Gastroesophageal sphincter (tissue), 4 donors: ENCODE results near the gene PIP5K1C. TPM values are rescaled to one million over a fixed set of nuclear protein-coding genes. Genes with fewer than 3 reads are reported as not detected.

ENCODE experiments used
- ATAC-seq: fragments of 150-250 bp; one replicate; pipeline ENCODE4 v1.9.1; 2016; ENCODE audit warnings: mild to moderate bottlenecking, moderate library complexity
- H3K27ac ChIP-seq, 4 donors: fragments of 200-600 bp; sonication (generic) in 3 of 4; 1 replicate in 3 of 4; 2 replicates in 1 of 4; pipeline ENCODE4 v1.5.1; 2016 to 2019
- H3K27me3 ChIP-seq: fragments of 200-600 bp; sonication (generic); one replicate; pipeline ENCODE4 v1.5.1; 2019
- H3K36me3 ChIP-seq, 2 donors: fragments of 200-600 bp; sonication (generic); one replicate each; pipeline ENCODE4 v1.5.1; 2019; ENCODE audit warnings: control low read depth in 1 of 2
- H3K4me1 ChIP-seq, 3 donors: fragments of 200-600 bp; sonication (generic); 1 replicate in 2 of 3; 2 replicates in 1 of 3; pipeline ENCODE4 v1.5.1; 2016 to 2019; ENCODE audit warnings: control low read depth in 2 of 3
- H3K4me3 ChIP-seq, 2 donors: fragments of 200-600 bp; sonication (generic); one replicate each; pipeline ENCODE4 v1.5.1; 2019; ENCODE audit warnings: mild to moderate bottlenecking in 1 of 2, moderate library complexity in 1 of 2
- H3K9me3 ChIP-seq, 3 donors: fragments of 200-600 bp; sonication (generic); one replicate each; pipeline ENCODE4 v1.5.1; 2017 to 2019; ENCODE audit warnings: control low read depth in 2 of 3
- CTCF ChIP-seq, 4 experiments: fragments of 200-600 bp in 2 of 4; fragments of 450-650 bp in 2 of 4; sonication (generic) in 1 of 4; IDR thresholded peaks; one replicate each; pipeline ENCODE4 v1.5.1; 2017 to 2019; ENCODE audit warnings: antibody characterized with exemption in 4 of 4, mild to moderate bottlenecking in 2 of 4, moderate library complexity in 2 of 4
- EP300 ChIP-seq: sonication (generic); formaldehyde crosslinking; IDR thresholded peaks from one replicate; pipeline ENCODE4 v1.6.1; 2017; ENCODE audit warnings: antibody characterized with exemption, mild to moderate bottlenecking
- POLR2A ChIP-seq, 2 donors: fragments of 450-650 bp; IDR thresholded peaks; one replicate each; pipeline ENCODE4 v1.6.1; 2017; ENCODE audit warnings: antibody characterized with exemption in 2 of 2, mild to moderate bottlenecking in 2 of 2, moderate library complexity in 1 of 2
- POLR2AphosphoS5 ChIP-seq: sonication (generic); formaldehyde crosslinking; IDR thresholded peaks from one replicate; pipeline ENCODE4 v1.6.1; 2017; ENCODE audit warnings: antibody characterized with exemption
- WGBS, 2 donors: methylation state at CpG; one replicate each; pipeline ENCODE4 v1.1.5; 2018; ENCODE audit warnings: low coverage in 1 of 2; 5-methylcytosine and 5-hydroxymethylcytosine counted together
- total RNA-seq, 4 donors: library from RNA; depleted of rRNA; stranded (reverse); fragments of >200 nt; gene quantifications; one replicate each; pipeline ENCODE4 v1.1.0, GENCODE V29; 2016

The PIP5K1C gene
- total RNA-seq, 4 donors from 2014 or later: 50.8 to 165 (median 61.5) TPM

GRCh38 chr19:3599776-3600187, 100.5 kb downstream of the PIP5K1C start:
- Histone ChIP-seq H3K27me3 (no peaks in the 10 kb centered on the region), H3K9me3 (no peaks in the 10 kb centered on the region), H3K27ac (no peak overlapping the region), H3K4me3 (no peak overlapping the region), H3K36me3 (peaks cover 0 to 27% of the 10 kb centered on the region in 2 donors), H3K4me1 (peaks cover 0 to 21% (median 5%) of the 10 kb centered on the region in 3 donors)
- TF ChIP-seq EP300 (no peak), CTCF (IDR thresholded peaks at IDR 0.05) (no peak), POLR2AphosphoS5 (no peak), POLR2A (IDR thresholded peaks at IDR 0.05) (no peak)
- ATAC-seq: no peak
- WGBS, 2 donors: no CpG with 5 or more reads among the region's 28 CpGs

- Histone ChIP-seq H3K27me3 (no peaks in the 10 kb centered on the region), H3K27ac (no peak overlapping the region), H3K4me1 (no peaks in the 10 kb centered on the region), H3K9me3 (no peaks in the 10 kb centered on the region), H3K36me3 (peaks cover 0 to 27% of the 10 kb centered on the region in 2 donors), H3K4me3 (no peak overlapping the region)
- 85% methylated on average over 8 of the region's 34 CpGs for whole genome bisulfite sequencing, 2 donors
- TF ChIP-seq CTCF (IDR thresholded peaks at IDR 0.05) (no peak), POLR2A (IDR thresholded peaks at IDR 0.05) (no peak), EP300 (no peak), POLR2AphosphoS5 (no peak)
- no peak for ATAC-seq
These were observed 104.7 kb downstream of the PIP5K1C start for GRCh38 chr19:3595521-3596061.

GRCh38 chr19:3593156-3593555, 107.1 kb downstream of the PIP5K1C start:
- Histone ChIP-seq H3K27ac (peak overlapping the region in 1 of 4 donors; percentile 8), H3K36me3 (peaks cover 0 to 20% of the 10 kb centered on the region in 2 donors), H3K27me3 (no peaks in the 10 kb centered on the region), H3K9me3 (no peaks in the 10 kb centered on the region), H3K4me3 (no peak overlapping the region), H3K4me1 (no peaks in the 10 kb centered on the region)
- ATAC-seq: no peak
- TF ChIP-seq POLR2AphosphoS5 (no peak), POLR2A (IDR thresholded peaks at IDR 0.05) (no peak), CTCF (IDR thresholded peaks at IDR 0.05) (no peak), EP300 (no peak)
- no CpG with 5 or more reads among the region's 11 CpGs for WGBS, 2 donors

- Histone ChIP-seq H3K9me3 (no peaks in the 10 kb centered on the region), H3K4me1 (peaks cover 0 to 4% (median 0%) of the 10 kb centered on the region in 3 donors), H3K27me3 (no peaks in the 10 kb centered on the region), H3K4me3 (no peak overlapping the region), H3K27ac (no peak overlapping the region), H3K36me3 (peaks cover 0 to 13% of the 10 kb centered on the region in 2 donors)
- no CpG with 5 or more reads among the region's 9 CpGs for WGBS, 2 donors
- no peak for ATAC-seq
- no peak for TF ChIP-seq CTCF (IDR thresholded peaks at IDR 0.05)
- no peak for TF ChIP-seq POLR2AphosphoS5
- TF ChIP-seq EP300: no peak
- TF ChIP-seq POLR2A (IDR thresholded peaks at IDR 0.05): no peak
These were observed 108.2 kb downstream of the PIP5K1C start for GRCh38 chr19:3591876-3592613.
